DOHH2 (cell line): Measurements from ENCODE around the gene PHF2.

Experiments used
- H3F3A ChIP-seq: fragments of 200-600 bp; sonication (generic), shearing (Covaris generic); 2 replicates; pipeline ENCODE4 v1.6.0; 2016; ENCODE audit warnings: antibody characterized with exemption, mild to moderate bottlenecking; ENCODE audit not compliant: control insufficient read depth, insufficient read depth
- H3K27ac ChIP-seq: fragments of 200-600 bp; sonication (generic); 2 replicates; pipeline ENCODE4 v1.5.1; 2014; ENCODE audit warnings: low read depth, mild to moderate bottlenecking, low read length, moderate library complexity
- H3K27me3 ChIP-seq: fragments of 200-600 bp; sonication (generic); 2 replicates; pipeline ENCODE4 v1.6.1; 2014; ENCODE audit warnings: mild to moderate bottlenecking, low read length, mixed read lengths; ENCODE audit not compliant: control insufficient read depth
- H3K36me3 ChIP-seq: fragments of 200-600 bp; sonication (generic); 2 replicates; pipeline ENCODE4 v1.6.1; 2014; ENCODE audit warnings: mild to moderate bottlenecking, low read length, moderate library complexity, mixed read lengths; ENCODE audit not compliant: control insufficient read depth
- H3K4me1 ChIP-seq: fragments of 200-600 bp; sonication (generic); 2 replicates; pipeline ENCODE4 v1.6.1; 2014; ENCODE audit warnings: mild to moderate bottlenecking, low read length, mixed read lengths; ENCODE audit not compliant: control insufficient read depth
- H3K4me2 ChIP-seq: fragments of 200-600 bp; sonication (generic); 2 replicates; pipeline ENCODE4 v1.6.0; 2014; ENCODE audit warnings: mild to moderate bottlenecking, low read length, moderate library complexity
- H3K4me3 ChIP-seq: fragments of 200-600 bp; sonication (generic); 2 replicates; pipeline ENCODE4 v1.5.1; 2014; ENCODE audit warnings: mild to moderate bottlenecking, low read length, mixed read lengths
- H3K79me2 ChIP-seq: fragments of 200-600 bp; sonication (generic); 2 replicates; pipeline ENCODE4 v1.6.1; 2014; ENCODE audit warnings: mild to moderate bottlenecking, low read length, mixed read lengths; ENCODE audit not compliant: control insufficient read depth
- H3K9me2 ChIP-seq: fragments of 200-600 bp; sonication (generic); replicated peaks from 2 replicates; pipeline ENCODE4 v1.6.1; 2014; ENCODE audit warnings: mild to moderate bottlenecking, low read length, mixed read lengths; ENCODE audit not compliant: control insufficient read depth
- H3K9me3 ChIP-seq: fragments of 200-600 bp; sonication (generic); 2 replicates; pipeline ENCODE4 v1.6.1; 2014; ENCODE audit warnings: antibody characterized with exemption, low read length, mixed read lengths; ENCODE audit not compliant: control insufficient read depth, insufficient read depth
- H4K20me1 ChIP-seq: fragments of 200-600 bp; sonication (generic); 2 replicates; pipeline ENCODE4 v1.6.0; 2014; ENCODE audit warnings: low read depth, mild to moderate bottlenecking, antibody characterized with exemption, low read length, moderate library complexity; ENCODE audit not compliant: control insufficient read depth, insufficient read depth
- CTCF ChIP-seq: fragments of 200-600 bp; sonication (generic); IDR thresholded peaks from one replicate; pipeline ENCODE4 v1.5.1; 2014; ENCODE audit warnings: antibody characterized with exemption, mild to moderate bottlenecking, low read depth, low read length; ENCODE audit not compliant: poor library complexity, severe bottlenecking
- EZH2phosphoT487 ChIP-seq: fragments of 200-600 bp; sonication (generic); IDR thresholded peaks from 2 replicates; pipeline ENCODE4 v1.6.1; 2017; ENCODE audit warnings: borderline replicate concordance, mild to moderate bottlenecking, antibody characterized with exemption, low read length, moderate library complexity, mixed read lengths

The PHF2 gene

GRCh38 chr9:93566408-93567270, 9.7 kb upstream of the PHF2 start:
- Histone ChIP-seq H3K36me3 (peaks cover 57% of the 10 kb centered on the region), H3K27ac (peak overlapping the region; percentile 78), H3K9me2 (no peaks in the 10 kb centered on the region), H3K27me3 (no peaks in the 10 kb centered on the region), H3F3A (peaks cover 24% of the 10 kb centered on the region), H4K20me1 (no peaks in the 10 kb centered on the region), H3K4me3 (peak overlapping the region; percentile 76), H3K4me2 (peak overlapping the region; percentile 84), H3K4me1 (peaks cover 35% of the 10 kb centered on the region), H3K9me3 (peaks cover 17% of the 10 kb centered on the region), H3K79me2 (peaks cover 9% of the 10 kb centered on the region)
- no peak for TF ChIP-seq EZH2phosphoT487
- peak; percentile 94 for TF ChIP-seq CTCF

GRCh38 chr9:93567271-93567959, 9.0 kb upstream of the PHF2 start:
- H3F3A ChIP-seq: peaks cover 31% of the 10 kb centered on the region
- H3K27me3 ChIP-seq: no peaks in the 10 kb centered on the region
- H3K79me2 ChIP-seq: peaks cover 9% of the 10 kb centered on the region
- peak overlapping the region; percentile 76 for H3K4me3 ChIP-seq
- peak overlapping the region; percentile 84 for H3K4me2 ChIP-seq
- peaks cover 35% of the 10 kb centered on the region for H3K4me1 ChIP-seq
- H3K9me2 ChIP-seq: no peaks in the 10 kb centered on the region
- no peak for TF ChIP-seq EZH2phosphoT487
- TF ChIP-seq CTCF: no peak
- peaks cover 49% of the 10 kb centered on the region for H3K36me3 ChIP-seq
- H4K20me1 ChIP-seq: no peaks in the 10 kb centered on the region
- peak overlapping the region; percentile 78 for H3K27ac ChIP-seq
- peaks cover 17% of the 10 kb centered on the region for H3K9me3 ChIP-seq

- TF ChIP-seq EZH2phosphoT487 (no peak), CTCF (no peak)
- Histone ChIP-seq H4K20me1 (no peaks in the 10 kb centered on the region), H3K36me3 (peaks cover 42% of the 10 kb centered on the region), H3K9me3 (peaks cover 17% of the 10 kb centered on the region), H3K9me2 (no peaks in the 10 kb centered on the region), H3K4me1 (peaks cover 35% of the 10 kb centered on the region), H3K27me3 (no peaks in the 10 kb centered on the region), H3K79me2 (peaks cover 9% of the 10 kb centered on the region), H3K4me3 (no peak overlapping the region), H3K4me2 (no peak overlapping the region), H3K27ac (no peak overlapping the region), H3F3A (peaks cover 31% of the 10 kb centered on the region)
These were observed 8.2 kb upstream of the PHF2 start for GRCh38 chr9:93568169-93568568.
